SK-N-SH treated with all-trans-retinoic acid at 6 μM for 48 hours (cell line): ENCODE data around the gene RAB8A.

Experiments
- ATAC-seq: fragments of 200-7000 bp; cut with Tn5 transposase; 3 replicates; pipeline ENCODE4 v1.9.1; 2020; ENCODE audit warnings: mild to moderate bottlenecking, moderate library complexity
- ARNTL ChIP-seq: fragments of 450-650 bp; formaldehyde crosslinking; IDR thresholded peaks from 2 replicates; pipeline ENCODE4 v1.5.0; 2020; ENCODE audit warnings: low read depth, mild to moderate bottlenecking, moderate library complexity, borderline replicate concordance
- BACH2 ChIP-seq: fragments of 250-450 bp; sonication (Bioruptor Pico); IDR thresholded peaks from 2 replicates; pipeline ENCODE4 v1.9.0; 2021; ENCODE audit warnings: mild to moderate bottlenecking, borderline replicate concordance
- CREB5 ChIP-seq: fragments of 250-450 bp; sonication (Bioruptor Pico); IDR thresholded peaks from 2 replicates; pipeline ENCODE4 v1.5.1; 2020; ENCODE audit warnings: low read depth, mild to moderate bottlenecking, moderate library complexity
- CSDC2 ChIP-seq: fragments of 250-450 bp; sonication (Bioruptor Pico); IDR thresholded peaks from 2 replicates; pipeline ENCODE4 v1.5.0; 2020; ENCODE audit warnings: mild to moderate bottlenecking, moderate library complexity
- CSRNP3 ChIP-seq: fragments of 250-450 bp; sonication (Bioruptor Pico); IDR thresholded peaks from 2 replicates; pipeline ENCODE4 v1.5.1; 2021; ENCODE audit warnings: mild to moderate bottlenecking, moderate library complexity
- ESRRG ChIP-seq: fragments of 250-450 bp; sonication (Bioruptor Pico); IDR thresholded peaks from 2 replicates; pipeline ENCODE4 v1.6.1; 2021; ENCODE audit warnings: mild to moderate bottlenecking
- OSR1 ChIP-seq: fragments of 250-450 bp; sonication (Bioruptor Pico); IDR thresholded peaks from 2 replicates; pipeline ENCODE4 v1.8.0; 2022; ENCODE audit warnings: moderate library complexity, mild to moderate bottlenecking, inconsistent platforms
- PATZ1 ChIP-seq: fragments of 250-450 bp; sonication (Bioruptor Pico); IDR thresholded peaks from 2 replicates; pipeline ENCODE4 v1.8.0; 2020; ENCODE audit warnings: mild to moderate bottlenecking, moderate library complexity, borderline replicate concordance
- POU6F1 ChIP-seq: fragments of 250-450 bp; sonication (Bioruptor Pico); IDR thresholded peaks from 2 replicates; pipeline ENCODE4 v1.8.0; 2021; ENCODE audit warnings: low read depth, mild to moderate bottlenecking, moderate library complexity, borderline replicate concordance
- PPARA ChIP-seq: fragments of 250-450 bp; sonication (Bioruptor Pico); IDR thresholded peaks from 2 replicates; pipeline ENCODE4 v1.5.0; 2020; ENCODE audit warnings: mild to moderate bottlenecking, borderline replicate concordance
- RARB ChIP-seq: fragments of 250-450 bp; sonication (Bioruptor Pico); IDR thresholded peaks from 2 replicates; pipeline ENCODE4 v1.8.0; 2021; ENCODE audit warnings: mild to moderate bottlenecking, moderate library complexity
- SNAI2 ChIP-seq: fragments of 250-450 bp; sonication (Bioruptor Pico); IDR thresholded peaks from 2 replicates; pipeline ENCODE4 v1.5.0; 2020; ENCODE audit warnings: mild to moderate bottlenecking, moderate library complexity
- TCF4 ChIP-seq: fragments of 250-450 bp; sonication (Bioruptor Pico); IDR thresholded peaks from 2 replicates; pipeline ENCODE4 v1.8.0; 2021; ENCODE audit warnings: mild to moderate bottlenecking, moderate library complexity, borderline replicate concordance
- TSHZ2 ChIP-seq: fragments of 250-450 bp; sonication (Bioruptor Pico); IDR thresholded peaks from 2 replicates; pipeline ENCODE4 v1.5.0; 2020; ENCODE audit warnings: mild to moderate bottlenecking, moderate library complexity
- ZFP3 ChIP-seq: fragments of 250-450 bp; sonication (Bioruptor Pico); IDR thresholded peaks from 2 replicates; pipeline ENCODE4 v1.5.0; 2020; ENCODE audit warnings: mild to moderate bottlenecking, moderate library complexity
- ZFP30 ChIP-seq: fragments of 450-650 bp; formaldehyde crosslinking; IDR thresholded peaks from 2 replicates; pipeline ENCODE4 v1.5.0; 2022; ENCODE audit warnings: mild to moderate bottlenecking, moderate library complexity
- ZNF565 ChIP-seq: fragments of 450-650 bp; formaldehyde crosslinking; conservative IDR thresholded peaks from 2 replicates; pipeline ENCODE4 v1.5.0; 2020; ENCODE audit warnings: low read depth, mild to moderate bottlenecking, moderate library complexity
- ZNF70 ChIP-seq: fragments of 450-650 bp; formaldehyde crosslinking; IDR thresholded peaks from 2 replicates; pipeline ENCODE4 v1.5.0; 2020; ENCODE audit warnings: mild to moderate bottlenecking, moderate library complexity
- ZNF8 ChIP-seq: fragments of 450-650 bp; formaldehyde crosslinking; IDR thresholded peaks from 2 replicates; pipeline ENCODE4 v1.5.0; 2020; ENCODE audit warnings: mild to moderate bottlenecking, moderate library complexity

The RAB8A gene

GRCh38 chr19:16166417-16166816 lies 54.7 kb downstream of the RAB8A start (continued):
- no peak for TF ChIP-seq CREB5 (CRISPR knock-in tag)

- TF ChIP-seq TSHZ2 = no peak
- no peak for TF ChIP-seq PPARA (CRISPR knock-in tag)
- no peak for TF ChIP-seq ZFP3 (CRISPR knock-in tag)
- TF ChIP-seq ESRRG (CRISPR knock-in tag) = no peak
- TF ChIP-seq ZNF8 (CRISPR knock-in tag) = no peak
- no peak for TF ChIP-seq RARB (CRISPR knock-in tag)
- no peak for TF ChIP-seq OSR1
- TF ChIP-seq ZNF565 (CRISPR knock-in tag) = no peak
Observed at GRCh38 chr19:16167055-16167454, 55.4 kb downstream of the RAB8A start.

GRCh38 chr19:16168465-16169081 lies 56.9 kb downstream of the RAB8A start:
- TF ChIP-seq POU6F1 = no peak
- no peak for TF ChIP-seq ZFP30
- TF ChIP-seq CREB5 (CRISPR knock-in tag) = no peak
- TF ChIP-seq ZFP3 (CRISPR knock-in tag) = no peak
- no peak for TF ChIP-seq CSRNP3
- no peak for TF ChIP-seq PATZ1
- TF ChIP-seq TCF4 (CRISPR knock-in tag) = no peak
- TF ChIP-seq TSHZ2 = no peak
- no peak for TF ChIP-seq ZNF70
- no peak for TF ChIP-seq ZNF565 (CRISPR knock-in tag)
- TF ChIP-seq PPARA (CRISPR knock-in tag) = no peak
- TF ChIP-seq ESRRG (CRISPR knock-in tag) = no peak
- TF ChIP-seq CSDC2 (CRISPR knock-in tag) = no peak
- no peak for TF ChIP-seq ZNF8 (CRISPR knock-in tag)
- no peak for TF ChIP-seq BACH2 (CRISPR knock-in tag)
- TF ChIP-seq OSR1 = no peak
- TF ChIP-seq SNAI2 (CRISPR knock-in tag) = no peak
- TF ChIP-seq RARB (CRISPR knock-in tag) = no peak
- no peak for TF ChIP-seq ARNTL (CRISPR knock-in tag)
- ATAC-seq = no peak

More at GRCh38 chr19:16167055-16167454, 55.4 kb downstream of the RAB8A start:
- ATAC-seq = no peak
